Measurements from ENCODE around the gene DOK1.

Gene DOK1

DNA sequence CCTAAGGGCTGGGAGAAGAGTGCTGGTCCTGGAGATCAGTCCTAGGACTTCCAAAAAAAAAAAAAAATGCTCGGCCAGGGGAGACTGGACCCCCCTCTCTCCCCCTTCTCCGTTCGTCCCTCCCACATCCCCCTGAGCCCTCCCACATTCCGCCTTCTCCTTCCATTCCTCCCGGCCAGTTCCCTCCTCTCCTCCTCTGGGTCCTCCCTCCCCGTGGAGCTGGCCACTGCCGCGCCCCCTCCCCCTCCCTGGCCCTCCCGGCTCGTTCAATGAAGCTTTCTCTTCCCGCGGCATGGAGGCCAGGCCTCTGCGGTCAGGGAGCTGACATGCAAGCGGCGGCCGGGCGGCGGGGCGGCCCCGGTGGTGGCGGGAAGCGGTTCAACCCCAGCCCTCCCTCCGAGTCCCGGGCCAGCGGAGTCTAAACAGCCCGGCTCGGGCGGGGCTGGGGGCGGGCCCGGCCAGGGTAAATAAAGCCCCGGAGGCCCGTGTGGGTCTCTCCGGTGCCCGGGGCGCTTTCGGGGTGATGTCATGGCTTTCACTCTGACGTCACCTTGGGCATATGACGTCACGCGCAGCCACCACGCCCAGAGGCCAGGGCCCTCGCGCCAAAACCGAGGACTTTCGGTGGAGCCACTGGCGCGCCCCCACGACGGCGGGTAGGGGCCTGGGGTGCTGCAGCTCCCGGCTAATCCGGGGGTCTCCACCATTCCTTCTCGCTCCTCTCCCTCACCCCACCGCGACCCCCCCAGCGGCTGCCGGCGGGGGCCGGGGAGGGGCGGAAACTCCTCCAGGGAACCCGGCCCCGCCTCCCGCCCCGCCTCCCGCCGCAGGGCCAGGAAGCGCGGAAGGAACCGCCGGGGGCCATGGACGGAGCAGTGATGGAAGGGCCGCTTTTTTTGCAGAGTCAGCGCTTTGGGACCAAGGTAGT is at the start of gene DOK1, which contains the start of gene LOXL3:
DOK1 (plus strand) TSS at position 829 of the 928 bp plus-strand sequence; CDS start at position 864, 35 bp downstream.
LOXL3 (minus strand) TSS at position 51 of the 928 bp plus-strand sequence. CDS start 1,308 bp downstream, outside the sequence.
- DNase-seq (ENCODE audit: low spot score): peak; percentile 97

GRCh38 chr2:74505448-74506246 is 48.9 kb upstream of the DOK1 start:
- DNase-seq (ENCODE audit: low spot score): no peak

DNA sequence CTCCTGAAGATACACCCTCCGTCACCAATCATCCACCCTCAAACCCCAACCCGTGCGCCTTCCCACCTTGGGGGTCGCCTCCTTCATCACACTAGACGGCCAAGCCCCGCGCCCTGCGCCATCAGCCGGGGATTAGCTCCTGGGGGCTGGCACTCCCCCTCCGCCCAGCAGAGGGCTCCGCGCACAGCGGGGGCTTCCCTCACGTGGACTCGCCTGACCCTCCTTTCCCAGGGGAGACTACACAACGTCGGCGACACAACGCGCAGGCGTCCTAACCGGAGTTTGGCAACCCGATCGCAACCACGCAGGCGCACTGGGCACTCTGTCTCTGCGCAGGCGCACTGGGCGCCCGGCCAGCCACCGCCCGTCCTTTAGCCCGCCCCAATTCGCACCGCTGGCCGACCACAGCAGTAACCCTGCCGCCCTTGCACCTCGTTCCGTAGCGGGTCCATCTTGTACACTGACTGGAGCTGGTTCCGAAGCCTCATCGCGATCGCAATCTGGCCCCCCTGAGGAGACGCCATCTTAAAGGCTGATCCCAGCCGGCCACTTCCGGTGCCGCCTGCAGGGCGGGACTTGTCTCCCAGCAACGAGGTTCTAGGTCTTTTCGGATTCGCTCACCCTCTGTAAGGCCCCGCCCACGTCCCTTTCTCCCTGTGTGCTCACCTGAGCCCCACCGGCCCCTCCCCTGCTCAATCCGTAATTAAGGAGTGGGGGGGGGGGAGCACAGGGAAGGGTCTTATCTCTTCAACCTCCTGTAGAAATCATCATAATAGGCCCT is 47.2 kb upstream of the DOK1 start, which contains the start of gene PCGF1:
PCGF1 (minus strand) TSS at position 551 of the 781 bp plus-strand sequence; CDS start at position 524, 27 bp downstream.
- DNase-seq (ENCODE audit: low spot score): peak; percentile 99

DNA sequence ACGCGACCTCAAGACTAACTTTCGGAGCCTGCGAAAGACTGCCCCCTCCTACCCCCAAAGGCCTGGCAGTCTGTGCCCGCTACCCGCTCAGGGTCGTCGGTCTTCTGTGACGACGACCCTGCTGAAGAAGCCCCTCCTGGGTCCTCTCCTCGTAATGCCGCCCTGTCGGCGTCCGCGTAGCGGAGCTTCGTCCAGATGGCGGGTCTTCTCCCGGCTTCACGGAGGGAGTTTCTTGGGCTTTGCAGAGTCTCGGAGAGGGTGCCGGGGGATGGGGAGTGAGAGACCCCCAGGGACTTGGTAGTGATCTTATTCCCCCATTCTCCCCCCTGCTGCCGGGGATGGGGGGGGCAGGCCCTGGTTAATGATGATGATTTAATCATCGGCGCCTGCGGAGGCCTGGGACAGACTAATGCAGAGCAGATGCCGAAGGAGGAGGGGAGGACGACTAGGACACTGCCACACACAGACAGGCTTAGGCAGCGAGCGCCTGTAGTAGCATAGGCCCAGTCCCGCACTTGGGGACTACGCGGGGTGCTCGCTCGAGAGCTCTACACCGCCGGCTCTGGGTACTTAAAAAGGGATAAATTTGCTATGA is 46.5 kb upstream of the DOK1 start:
- no peak for DNase-seq (ENCODE audit: low spot score)

GRCh38 chr2:74510272-74510671 is 44.2 kb upstream of the DOK1 start:
- DNase-seq (ENCODE audit: low spot score): no peak

DNA sequence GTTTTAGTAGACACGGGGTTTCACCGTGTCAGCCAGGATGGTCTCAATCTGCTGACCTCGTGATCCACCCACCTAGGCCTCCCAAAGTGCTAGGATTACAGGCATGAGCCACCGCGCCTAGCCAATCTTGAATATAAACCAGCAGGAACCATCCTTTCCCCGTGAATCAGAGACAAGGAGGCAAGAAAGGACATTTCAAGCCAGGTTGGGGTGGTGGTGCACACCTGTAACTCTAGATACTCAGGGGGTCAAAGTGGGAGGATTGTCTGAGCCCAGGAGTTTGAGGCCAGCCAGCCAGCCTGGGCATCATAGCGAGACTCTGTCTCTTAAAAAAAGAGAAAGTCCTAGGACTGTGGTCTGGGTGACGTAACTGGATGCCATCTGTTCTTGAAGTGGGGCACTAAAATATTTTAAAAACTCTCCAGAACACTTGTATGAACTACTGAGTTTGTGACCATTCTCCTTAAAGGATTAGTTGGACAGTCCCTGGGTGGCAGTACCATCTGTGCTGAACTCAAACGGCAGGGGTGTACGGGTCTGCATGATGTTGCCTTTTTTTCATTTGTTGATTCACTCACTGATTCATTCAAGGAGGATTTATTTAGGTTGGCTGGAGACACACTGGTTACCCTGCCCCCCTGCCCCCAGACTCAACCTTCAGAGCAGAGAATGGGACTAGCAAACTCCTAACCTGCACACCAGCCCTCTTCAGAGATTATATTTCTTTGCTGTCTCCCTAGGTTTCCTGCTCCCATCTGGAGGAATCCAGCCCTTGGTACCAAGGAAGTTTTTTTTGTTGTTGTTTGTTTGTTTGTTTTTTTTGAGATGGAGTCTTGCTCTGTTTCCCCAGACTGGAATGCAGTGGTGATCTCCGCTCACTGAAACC is 43.2 kb upstream of the DOK1 start:
- peak; percentile 34 for DNase-seq (ENCODE audit: low spot score)

DNA sequence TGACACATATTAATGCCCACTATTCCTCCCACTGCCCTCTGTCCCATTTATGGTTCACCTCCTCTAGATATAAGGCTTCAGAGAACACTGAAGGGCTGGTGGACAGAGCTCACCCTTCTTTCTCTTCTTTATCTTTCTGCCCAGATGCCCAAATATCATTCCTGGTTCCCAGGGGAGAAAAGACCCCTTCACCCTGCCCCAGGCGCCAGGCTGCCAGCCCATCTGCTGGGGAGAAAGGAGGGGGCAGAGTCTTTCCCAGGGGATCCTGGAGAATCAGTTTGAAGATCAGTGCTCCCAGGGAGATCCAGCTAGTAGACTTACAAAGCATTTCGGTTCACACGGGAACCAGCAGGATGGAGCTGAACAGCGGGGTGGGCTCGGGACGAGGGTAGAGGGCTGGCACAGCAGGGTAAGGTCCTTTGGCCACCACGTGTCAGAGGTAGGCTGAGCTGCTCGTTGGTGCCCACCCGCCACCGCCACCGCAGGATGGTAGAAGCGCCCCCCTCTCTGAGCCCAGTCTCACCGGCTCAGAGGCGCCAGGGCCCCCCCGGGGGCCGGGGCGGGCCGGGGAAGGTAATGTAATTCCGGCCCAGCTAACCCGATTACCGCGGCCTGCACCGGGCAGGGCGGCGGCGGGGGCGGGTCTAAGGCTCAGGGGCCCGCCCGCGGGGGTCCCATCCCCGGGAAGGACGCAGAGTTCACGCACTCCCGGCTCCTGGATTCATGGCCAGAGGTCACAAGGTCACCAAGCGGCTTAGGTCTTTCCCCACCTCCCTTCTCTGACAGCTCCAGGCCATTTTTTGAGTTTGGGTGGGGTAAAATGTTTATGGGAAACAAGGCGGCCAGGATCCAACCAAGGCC is 41.5 kb upstream of the DOK1 start:
- no peak for DNase-seq (ENCODE audit: low spot score)

DNA sequence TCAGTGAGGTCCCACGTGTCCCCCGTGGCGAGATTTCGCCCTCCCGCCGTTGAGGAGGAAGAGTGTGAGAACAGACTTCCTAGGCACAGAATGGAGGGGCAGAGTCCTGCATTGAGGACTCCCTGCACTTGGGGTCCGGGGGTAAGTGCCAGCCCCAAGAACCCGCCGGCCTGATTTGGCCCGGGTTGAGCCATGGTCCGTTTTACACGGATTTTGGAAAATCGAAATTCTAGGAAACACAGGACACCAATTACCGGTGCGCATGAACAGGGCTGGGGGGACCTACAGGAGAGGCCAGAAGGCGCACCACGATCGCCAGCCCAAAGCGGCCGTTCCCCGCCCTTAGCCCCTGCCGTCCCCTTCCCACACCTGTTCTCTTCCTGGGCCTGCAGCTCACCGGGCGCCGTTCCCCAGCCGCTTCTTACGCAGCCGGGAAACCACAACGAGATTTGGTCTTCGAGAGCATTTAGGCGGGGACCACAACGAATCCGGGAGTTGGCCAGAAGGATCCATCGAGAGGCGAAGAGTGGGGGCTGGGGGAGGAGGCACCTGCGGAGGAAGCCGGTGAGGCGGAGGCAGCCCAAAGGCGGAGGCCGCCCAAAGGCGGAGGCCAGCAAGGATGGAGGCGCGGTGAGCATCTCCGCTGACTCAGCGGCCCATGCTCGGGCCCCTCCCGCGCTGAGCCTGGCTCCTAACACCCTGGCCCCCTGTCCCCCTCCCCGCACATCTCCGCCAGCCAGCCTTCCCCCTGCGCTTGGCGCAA is 40.7 kb upstream of the DOK1 start:
- no peak for DNase-seq (ENCODE audit: low spot score)

DNA sequence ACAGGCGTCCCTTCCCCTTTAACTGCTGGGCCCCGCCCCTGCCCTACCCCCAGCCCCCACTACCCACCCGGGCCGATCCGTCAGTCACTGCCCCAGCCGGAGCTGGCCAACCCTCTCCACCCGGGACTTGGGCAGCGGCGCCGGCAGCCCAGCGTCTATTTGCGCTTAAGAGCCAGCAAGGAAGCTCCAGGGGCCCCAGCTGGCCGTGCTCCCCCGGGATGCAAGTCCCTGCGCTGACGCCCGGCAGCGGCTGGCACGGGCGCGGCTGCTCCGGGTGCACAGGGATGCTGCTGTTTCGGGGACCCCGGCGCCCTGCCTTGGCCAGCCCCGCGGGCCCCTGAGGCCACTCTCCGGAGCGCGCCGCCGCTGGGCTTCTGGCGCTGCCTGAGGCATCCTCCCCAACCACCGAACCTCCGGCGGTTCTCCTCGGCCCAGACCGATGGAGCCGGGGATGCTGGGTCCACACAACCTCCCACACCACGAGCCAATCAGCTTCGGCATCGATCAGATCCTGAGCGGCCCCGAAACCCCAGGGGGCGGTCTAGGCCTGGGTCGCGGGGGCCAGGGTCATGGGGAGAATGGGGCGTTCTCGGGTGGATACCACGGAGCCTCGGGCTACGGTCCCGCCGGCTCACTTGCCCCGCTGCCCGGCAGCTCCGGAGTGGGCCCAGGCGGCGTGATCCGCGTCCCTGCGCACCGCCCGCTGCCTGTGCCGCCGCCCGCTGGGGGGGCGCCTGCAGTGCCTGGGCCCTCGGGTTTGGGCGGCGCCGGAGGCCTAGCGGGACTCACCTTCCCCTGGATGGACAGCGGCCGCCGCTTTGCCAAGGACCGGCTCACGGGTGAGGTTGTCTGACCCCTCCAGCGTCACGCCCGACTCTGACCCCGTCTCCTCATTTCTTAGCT is 39.9 kb upstream of the DOK1 start, which contains the start of gene TLX2:
TLX2 (plus strand) TSS at position 83 of the 903 bp plus-strand sequence; CDS start at position 440, 357 bp downstream.
- DNase-seq (ENCODE audit: low spot score): no peak

- no peak for DNase-seq (ENCODE audit: low spot score)
Measured at GRCh38 chr2:74515271-74515980, 39.1 kb upstream of the DOK1 start.

DNA sequence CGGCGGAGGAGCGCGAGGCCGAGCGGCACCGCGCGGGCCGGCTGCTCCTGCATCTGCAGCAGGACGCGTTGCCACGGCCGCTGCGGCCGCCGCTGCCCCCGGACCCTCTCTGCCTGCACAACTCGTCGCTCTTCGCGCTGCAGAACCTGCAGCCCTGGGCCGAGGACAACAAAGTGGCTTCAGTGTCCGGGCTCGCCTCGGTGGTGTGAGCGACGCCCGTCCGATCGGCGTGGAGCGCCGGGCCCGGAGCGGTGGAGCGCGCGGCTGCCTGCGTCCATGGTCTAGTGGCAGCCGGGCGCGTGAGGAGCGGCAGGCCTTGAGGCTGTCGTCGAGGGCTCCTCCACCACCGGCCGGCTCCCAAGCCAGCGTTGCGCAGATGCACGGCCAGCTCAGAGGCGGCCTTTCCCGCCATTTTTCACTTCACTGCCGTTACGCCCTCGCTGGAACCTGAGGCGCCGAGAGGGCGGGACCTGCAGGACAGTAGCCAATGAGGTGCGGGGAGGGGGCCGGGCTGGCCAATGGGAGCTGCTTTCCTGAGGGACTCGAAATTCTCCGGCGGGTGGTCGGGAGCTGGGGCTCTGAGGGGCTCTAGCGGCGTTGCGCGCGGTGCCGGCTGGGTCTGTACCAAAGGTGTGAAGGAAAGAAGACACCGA is 38.4 kb upstream of the DOK1 start:
- peak; percentile 83 for DNase-seq (ENCODE audit: low spot score)

GRCh38 chr2:74516650-74517049 is 37.9 kb upstream of the DOK1 start:
- no peak for DNase-seq (ENCODE audit: low spot score)

DNA sequence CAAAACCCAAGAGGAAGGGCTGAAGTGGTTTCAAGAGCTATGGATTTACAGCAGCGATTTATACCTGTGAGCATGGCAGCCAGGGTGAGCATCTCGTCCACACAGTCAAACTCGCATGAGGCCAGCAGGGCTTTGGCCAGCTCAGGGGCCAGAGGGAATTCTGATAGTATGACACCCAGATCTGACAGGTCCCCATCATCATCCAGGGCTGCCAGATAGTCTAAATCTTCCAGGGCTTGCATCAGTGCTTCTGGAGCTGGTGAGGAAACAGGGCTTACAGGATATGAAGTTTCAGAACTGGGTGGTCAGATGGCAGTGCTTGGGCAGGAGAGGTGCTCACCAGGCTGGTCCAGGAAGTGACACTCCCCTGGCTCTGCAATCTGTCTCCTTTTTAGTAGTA is 32.0 kb upstream of the DOK1 start:
- DNase-seq (ENCODE audit: low spot score): no peak

DNA sequence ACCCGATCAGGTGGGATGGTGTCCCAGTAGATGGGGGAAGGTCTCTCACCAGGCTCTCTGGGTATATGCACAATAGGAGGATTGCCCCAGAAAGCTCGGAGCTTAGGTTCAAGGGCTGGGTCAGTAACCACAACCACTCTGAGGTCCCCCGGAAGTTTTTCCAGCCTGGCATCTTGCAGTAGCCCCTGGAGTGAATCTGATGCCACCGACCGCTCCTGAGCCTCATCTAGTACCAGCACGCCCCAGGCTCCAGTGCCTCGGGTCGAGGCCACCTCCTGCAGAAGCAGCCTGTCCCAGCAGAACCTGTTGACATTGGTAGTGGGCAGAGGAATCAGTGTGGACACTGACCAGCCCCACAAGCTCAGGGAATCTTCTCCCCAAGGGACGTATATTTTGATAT is 30.5 kb upstream of the DOK1 start:
- DNase-seq (ENCODE audit: low spot score): no peak

DNA sequence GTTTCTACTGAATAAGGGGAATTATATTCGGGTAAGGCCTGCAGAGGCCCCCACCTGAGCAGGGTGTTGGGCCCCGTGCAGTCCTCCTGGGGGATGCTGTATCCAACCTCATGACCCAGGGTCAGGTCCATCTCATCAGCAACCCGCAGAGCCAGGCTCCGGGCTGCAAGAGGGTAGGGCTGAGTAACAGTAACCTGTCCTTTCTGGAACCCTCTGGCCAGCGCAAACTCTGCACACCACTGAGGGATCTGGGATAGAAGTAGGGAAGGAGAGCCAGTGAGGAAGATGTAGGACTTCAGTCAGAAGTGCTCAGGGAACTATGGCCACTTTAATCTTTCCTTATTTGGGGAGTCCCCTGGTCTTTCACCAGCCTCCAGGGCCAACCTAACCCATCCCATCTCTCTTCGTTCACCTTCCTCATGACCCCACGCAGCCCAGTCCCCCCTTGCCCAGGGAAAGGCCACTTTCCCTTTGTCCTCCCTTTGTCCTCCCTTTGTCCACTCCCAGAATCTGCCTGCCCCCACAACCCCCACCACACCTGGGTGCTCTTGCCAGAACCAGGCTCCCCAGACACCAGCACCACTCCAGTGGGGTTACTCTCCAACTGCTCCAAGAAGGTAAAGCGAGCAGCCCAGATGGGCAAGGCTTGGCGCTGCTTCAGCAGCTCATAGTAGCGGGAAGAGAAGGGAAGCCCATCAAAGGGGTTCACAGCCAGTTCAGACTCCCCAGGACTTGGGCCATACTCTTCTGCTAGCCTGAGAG is 29.4 kb upstream of the DOK1 start:
- DNase-seq (ENCODE audit: low spot score): no peak

All from hepatic stellate cell (primary cell).